HG03378 (cell line): ENCODE results near the gene HNF4A.

Source experiments
- ATAC-seq: cut with Tn5 transposase; IDR thresholded peaks from one replicate; pipeline ENCODE4 v1.9.1; 2021; ENCODE audit warnings: mild to moderate bottlenecking, moderate library complexity; ENCODE audit not compliant: unreplicated experiment

HNF4A gene

GRCh38 chr20:44404204-44405181, 49.0 kb downstream of the HNF4A start:
- no peak for ATAC-seq

GRCh38 chr20:44405257-44405656, 49.8 kb downstream of the HNF4A start:
- ATAC-seq: no peak

GRCh38 chr20:44405785-44406571, 50.5 kb downstream of the HNF4A start:
- no peak for ATAC-seq

- ATAC-seq: no peak
Measured at GRCh38 chr20:44406572-44407137, 51.2 kb downstream of the HNF4A start.

GRCh38 chr20:44407402-44408184, 52.1 kb downstream of the HNF4A start:
- ATAC-seq: no peak

- ATAC-seq: no peak
Measured at GRCh38 chr20:44409132-44409600, 53.7 kb downstream of the HNF4A start.

GRCh38 chr20:44410583-44411019, 55.1 kb downstream of the HNF4A start:
- ATAC-seq: no peak

GRCh38 chr20:44411020-44411756, 55.7 kb downstream of the HNF4A start:
- no peak for ATAC-seq

- ATAC-seq: no peak
Measured at GRCh38 chr20:44411757-44412401, 56.4 kb downstream of the HNF4A start.

- ATAC-seq: no peak
Measured at GRCh38 chr20:44412402-44413144, 57.1 kb downstream of the HNF4A start.

GRCh38 chr20:44413575-44414345, 58.3 kb downstream of the HNF4A start:
- no peak for ATAC-seq

GRCh38 chr20:44414346-44414714, 58.8 kb downstream of the HNF4A start:
- ATAC-seq: no peak

- no peak for ATAC-seq
Measured at GRCh38 chr20:44414808-44415207, 59.3 kb downstream of the HNF4A start.

GRCh38 chr20:44415833-44416715, 60.6 kb downstream of the HNF4A start:
- no peak for ATAC-seq

GRCh38 chr20:44418069-44418905, 62.8 kb downstream of the HNF4A start:
- no peak for ATAC-seq
